ENCODE measurements around the gene AGAP1. TPM values are rescaled to one million over a fixed set of nuclear protein-coding genes. Genes with fewer than 3 reads are reported as not detected.

The AGAP1 gene
- total RNA-seq, 3 donors from 2014 or later (not counting 1 experiment from before 2014, with no cell fraction given): 42.0 to 56.4 (median 45.7) TPM

GRCh38 chr2:235621736-235622135, 127.9 kb downstream of the AGAP1 start:
- ATAC-seq (no peak), DNase-seq (no peak)
- peaks cover 11 to 17% of the 10 kb centered on the region in 2 donors for H3K27me3 Mint-ChIP-seq (ENCODE audit: low read depth in 2 of 2)
- H3K36me3 Mint-ChIP-seq: no peaks in the 10 kb centered on the region
- no peaks in the 10 kb centered on the region for H3K4me1 ChIP-seq (ENCODE audit: control insufficient read depth, insufficient read depth, low read length)
- intact Hi-C loops (cut with micrococcal nuclease): no loop called here
- no peak for TF ChIP-seq CTCF (IDR thresholded peaks at IDR 0.05)
- H3K27ac ChIP-seq (ENCODE audit: low read length): no peak overlapping the region
- H3K9me3 Mint-ChIP-seq: no peaks in the 10 kb centered on the region
- H3K4me3 Mint-ChIP-seq: no peak overlapping the region
- no peaks in the 10 kb centered on the region for H3K9me3 ChIP-seq (ENCODE audit: control insufficient read depth, insufficient read depth, low read length)
- H3K4me1 Mint-ChIP-seq: no peaks in the 10 kb centered on the region
- WGBS (ENCODE audit: insufficient coverage): 71% methylated on average over 1 of the region's 7 CpGs
- H3K4me3 ChIP-seq (ENCODE audit: low read length): no peak overlapping the region
- no peaks in the 10 kb centered on the region for H3K27me3 ChIP-seq (ENCODE audit: control insufficient read depth, insufficient read depth, low read length)
- no peaks in the 10 kb centered on the region for H3K36me3 ChIP-seq (ENCODE audit: control insufficient read depth, insufficient read depth, low read length)
- no peak overlapping the region for H3K27ac Mint-ChIP-seq

- H3K36me3 ChIP-seq (ENCODE audit: control insufficient read depth, insufficient read depth, low read length): no peaks in the 10 kb centered on the region
- WGBS (ENCODE audit: insufficient coverage): 82% methylated on average over 9 of the region's 9 CpGs
- Mint-ChIP-seq H3K36me3 (no peaks in the 10 kb centered on the region), H3K4me3 (no peak overlapping the region), H3K4me1 (no peaks in the 10 kb centered on the region), H3K27me3 (ENCODE audit: low read depth in 2 of 2) (peaks cover 15 to 24% of the 10 kb centered on the region in 2 donors), H3K27ac (no peak overlapping the region), H3K9me3 (no peaks in the 10 kb centered on the region)
- no peaks in the 10 kb centered on the region for H3K27me3 ChIP-seq (ENCODE audit: control insufficient read depth, insufficient read depth, low read length)
- intact Hi-C loops (cut with micrococcal nuclease): no loop called here
- no peak for TF ChIP-seq CTCF (IDR thresholded peaks at IDR 0.05)
- ATAC-seq (no peak), DNase-seq (no peak)
- no peaks in the 10 kb centered on the region for H3K9me3 ChIP-seq (ENCODE audit: control insufficient read depth, insufficient read depth, low read length)
- no peak overlapping the region for H3K27ac ChIP-seq (ENCODE audit: low read length)
- no peak overlapping the region for H3K4me3 ChIP-seq (ENCODE audit: low read length)
- H3K4me1 ChIP-seq (ENCODE audit: control insufficient read depth, insufficient read depth, low read length): no peaks in the 10 kb centered on the region
Observed at GRCh38 chr2:235623111-235623510, 129.3 kb downstream of the AGAP1 start.

- WGBS (ENCODE audit: insufficient coverage): 89% methylated on average over 2 of the region's 2 CpGs
- Mint-ChIP-seq H3K4me3 (no peak overlapping the region), H3K27me3 (ENCODE audit: low read depth in 2 of 2) (peaks cover 16 to 29% of the 10 kb centered on the region in 2 donors), H3K4me1 (no peaks in the 10 kb centered on the region), H3K27ac (no peak overlapping the region), H3K9me3 (no peaks in the 10 kb centered on the region), H3K36me3 (no peaks in the 10 kb centered on the region)
- no peaks in the 10 kb centered on the region for H3K36me3 ChIP-seq (ENCODE audit: control insufficient read depth, insufficient read depth, low read length)
- H3K27me3 ChIP-seq (ENCODE audit: control insufficient read depth, insufficient read depth, low read length): no peaks in the 10 kb centered on the region
- H3K27ac ChIP-seq (ENCODE audit: low read length): no peak overlapping the region
- no peak for TF ChIP-seq CTCF (IDR thresholded peaks at IDR 0.05)
- no peaks in the 10 kb centered on the region for H3K9me3 ChIP-seq (ENCODE audit: control insufficient read depth, insufficient read depth, low read length)
- no peaks in the 10 kb centered on the region for H3K4me1 ChIP-seq (ENCODE audit: control insufficient read depth, insufficient read depth, low read length)
- DNase-seq (no peak), ATAC-seq (no peak)
- no peak overlapping the region for H3K4me3 ChIP-seq (ENCODE audit: low read length)
- intact Hi-C loops (cut with micrococcal nuclease): no loop called here
Observed at GRCh38 chr2:235623752-235624151, 129.9 kb downstream of the AGAP1 start.

- no peaks in the 10 kb centered on the region for H3K36me3 ChIP-seq (ENCODE audit: control insufficient read depth, insufficient read depth, low read length)
- Mint-ChIP-seq H3K4me1 (no peaks in the 10 kb centered on the region), H3K36me3 (no peaks in the 10 kb centered on the region), H3K9me3 (no peaks in the 10 kb centered on the region), H3K27ac (no peak overlapping the region), H3K27me3 (ENCODE audit: low read depth in 2 of 2) (peaks cover 13 to 29% of the 10 kb centered on the region in 2 donors), H3K4me3 (no peak overlapping the region)
- intact Hi-C loops (cut with micrococcal nuclease): no loop called here
- 99% methylated on average over 5 of the region's 5 CpGs for WGBS (ENCODE audit: insufficient coverage)
- no peak overlapping the region for H3K4me3 ChIP-seq (ENCODE audit: low read length)
- no peak for TF ChIP-seq CTCF (IDR thresholded peaks at IDR 0.05)
- no peak overlapping the region for H3K27ac ChIP-seq (ENCODE audit: low read length)
- no peaks in the 10 kb centered on the region for H3K27me3 ChIP-seq (ENCODE audit: control insufficient read depth, insufficient read depth, low read length)
- DNase-seq (no peak), ATAC-seq (no peak)
- no peaks in the 10 kb centered on the region for H3K9me3 ChIP-seq (ENCODE audit: control insufficient read depth, insufficient read depth, low read length)
- H3K4me1 ChIP-seq (ENCODE audit: control insufficient read depth, insufficient read depth, low read length): no peaks in the 10 kb centered on the region
Observed at GRCh38 chr2:235626658-235627057, 132.8 kb downstream of the AGAP1 start.

Measured in natural killer cell (primary cell).